Stimulated activated CD4-positive, alpha-beta T cell treated with anti-CD3 and anti-CD28 coated beads, Interleukin-2, amount 100 ng/mL, for 24 hours (primary cell): ENCODE data around the gene GPR17.

Experiments
- DNase-seq, 2 donors: peaks; one replicate each; pipeline ENCODE4 v3.0.0-alpha.2; 2020

Gene GPR17

DNA sequence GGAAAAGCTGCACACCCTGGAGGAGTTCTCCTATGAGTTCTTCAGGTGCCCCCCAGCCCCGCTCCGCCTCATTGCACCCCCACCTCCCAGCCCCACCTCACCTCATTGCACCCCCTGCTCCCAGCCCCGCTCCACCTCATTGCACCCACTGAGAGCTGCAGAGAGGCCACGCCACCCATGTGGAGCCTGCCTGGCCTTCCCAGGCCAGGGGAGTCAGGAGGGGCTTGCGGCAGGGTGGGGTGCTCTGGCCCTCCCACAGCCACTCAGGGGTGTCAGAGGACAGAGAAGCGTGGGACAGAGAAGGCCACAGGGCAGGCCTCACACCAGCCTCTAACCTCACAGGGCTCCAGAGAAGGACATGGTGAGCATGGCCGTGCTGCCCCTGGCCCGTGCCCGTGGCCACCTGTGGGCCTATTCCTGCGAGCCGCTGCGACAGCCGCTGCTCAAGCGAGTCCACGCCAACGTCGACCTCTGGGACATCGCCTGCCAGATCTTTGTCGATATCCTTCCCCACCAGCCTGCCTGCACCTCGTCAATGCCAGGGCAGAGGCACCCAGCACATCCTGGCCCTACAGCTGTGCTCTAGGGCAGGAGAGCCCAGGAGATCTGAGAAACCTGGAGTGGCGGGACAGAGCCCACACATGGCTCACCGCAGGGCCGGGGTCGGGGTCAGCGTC, 15.0 kb upstream of the GPR17 start:
- DNase-seq = no peak

DNA sequence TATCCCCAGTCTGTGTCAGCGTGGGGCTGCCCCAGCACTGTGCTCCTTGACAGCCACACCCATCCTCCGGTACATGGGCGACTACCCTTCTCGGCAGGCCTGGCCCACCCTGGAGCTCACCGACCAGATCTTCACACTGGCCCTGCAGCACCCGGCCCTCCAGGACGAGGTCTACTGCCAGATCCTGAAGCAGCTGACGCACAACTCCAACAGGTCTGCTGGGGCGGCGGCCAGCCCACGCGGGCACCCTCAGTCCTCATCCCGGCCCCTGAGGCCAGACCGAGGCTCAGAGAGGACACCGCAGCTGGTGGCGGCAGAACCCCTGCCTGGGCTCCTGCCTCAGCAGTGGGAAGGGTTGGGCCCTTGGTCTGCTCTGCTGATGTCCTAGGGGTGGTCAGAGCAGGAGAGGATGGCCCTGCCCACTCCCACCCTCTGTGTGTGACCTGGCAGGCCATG, 14.4 kb upstream of the GPR17 start:
- no peak for DNase-seq

DNA sequence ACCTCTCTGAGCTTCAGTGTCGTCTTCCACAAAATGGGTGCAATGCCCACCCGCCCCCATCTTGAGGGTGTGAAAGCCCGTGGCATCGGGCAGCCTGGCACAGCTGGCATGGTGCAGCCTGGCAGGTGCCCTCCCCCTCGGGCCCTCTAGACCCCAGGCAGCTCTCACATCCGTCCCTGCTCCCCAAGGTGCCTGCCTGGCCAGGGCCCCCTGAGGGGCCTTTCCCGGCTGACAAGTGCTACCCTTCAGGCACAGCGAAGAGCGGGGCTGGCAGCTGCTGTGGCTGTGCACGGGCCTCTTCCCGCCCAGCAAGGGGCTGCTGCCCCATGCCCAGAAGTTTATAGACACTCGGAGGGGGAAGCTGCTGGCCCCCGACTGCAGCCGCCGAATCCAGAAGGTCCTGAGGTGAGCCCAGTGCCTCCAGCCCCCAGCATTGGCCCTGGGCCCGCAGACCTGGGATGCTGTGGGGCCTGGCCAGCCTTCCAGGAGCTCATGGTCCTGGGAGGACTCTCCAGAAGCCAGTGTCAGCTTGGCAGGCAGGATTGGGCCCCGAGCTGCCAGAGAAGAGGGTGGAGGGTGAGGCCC, 13.9 kb upstream of the GPR17 start:
- no peak for DNase-seq

DNA sequence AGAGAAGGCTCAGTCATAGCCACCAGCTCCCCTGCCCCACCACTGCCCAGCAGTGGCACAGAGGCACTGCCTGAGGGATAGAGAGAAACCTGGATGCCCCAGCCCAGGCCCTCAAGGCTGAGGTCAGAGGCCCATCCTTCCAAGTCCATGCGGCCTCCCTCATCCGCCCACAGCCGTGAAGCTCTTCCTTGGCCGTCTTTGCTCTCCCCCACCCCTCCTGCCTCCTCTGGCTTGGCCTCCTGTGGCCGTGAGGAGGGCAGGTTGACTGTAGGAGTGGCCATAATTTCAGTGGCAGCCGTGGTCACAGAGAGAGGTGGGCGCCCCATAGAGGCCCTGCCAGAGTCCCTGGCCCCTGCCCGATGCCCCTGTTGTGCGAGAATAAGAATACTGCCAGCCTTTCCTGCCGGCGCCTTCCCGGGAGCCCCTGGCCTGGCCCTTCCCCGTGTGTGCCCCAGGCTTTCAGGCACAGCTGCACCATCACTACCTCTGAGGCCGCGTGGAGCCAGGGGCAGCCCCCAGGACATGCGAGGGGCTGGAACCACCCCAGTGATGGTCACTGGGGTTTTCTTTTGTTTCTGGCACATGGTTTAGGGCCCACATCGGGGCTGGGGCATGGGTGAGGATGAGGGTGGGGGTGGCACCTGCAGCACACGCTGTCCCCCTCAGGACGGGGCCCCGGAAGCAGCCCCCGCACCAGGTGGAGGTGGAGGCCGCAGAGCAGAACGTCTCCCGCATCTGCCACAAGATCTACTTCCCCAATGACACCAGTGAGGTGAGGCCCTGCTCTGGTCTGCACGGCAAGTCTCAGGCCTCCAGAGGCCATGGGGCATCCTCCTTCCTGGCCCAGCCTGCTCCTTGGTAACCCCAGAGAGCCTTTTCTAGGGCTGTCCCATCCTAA, 13.1 kb upstream of the GPR17 start:
- no peak for DNase-seq

DNA sequence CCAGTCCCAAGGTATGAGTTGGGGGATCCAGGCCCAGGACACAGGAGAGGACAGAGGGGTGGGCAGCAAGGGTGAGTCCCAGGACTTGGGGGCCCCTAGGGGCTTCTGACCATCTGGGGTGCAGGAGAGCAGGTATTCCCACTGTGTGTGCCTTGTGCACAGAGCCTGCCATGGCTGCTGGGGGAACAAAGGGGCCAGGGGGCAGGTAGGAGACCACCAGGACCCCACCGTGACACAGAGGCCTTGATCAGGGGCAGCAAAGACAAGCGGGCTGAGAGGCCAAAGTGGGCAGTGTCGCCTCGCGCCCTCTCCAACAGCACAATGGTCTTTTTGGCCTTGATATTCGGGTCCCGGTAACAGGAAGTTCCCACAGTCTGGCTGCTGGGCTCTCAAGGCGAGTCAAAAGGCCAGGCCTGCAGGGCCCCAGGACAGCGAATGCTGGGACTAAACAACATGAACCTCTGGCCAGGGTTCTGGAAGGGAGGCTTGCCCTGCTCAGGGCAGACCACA, 12.3 kb upstream of the GPR17 start:
- DNase-seq = no peak

DNA sequence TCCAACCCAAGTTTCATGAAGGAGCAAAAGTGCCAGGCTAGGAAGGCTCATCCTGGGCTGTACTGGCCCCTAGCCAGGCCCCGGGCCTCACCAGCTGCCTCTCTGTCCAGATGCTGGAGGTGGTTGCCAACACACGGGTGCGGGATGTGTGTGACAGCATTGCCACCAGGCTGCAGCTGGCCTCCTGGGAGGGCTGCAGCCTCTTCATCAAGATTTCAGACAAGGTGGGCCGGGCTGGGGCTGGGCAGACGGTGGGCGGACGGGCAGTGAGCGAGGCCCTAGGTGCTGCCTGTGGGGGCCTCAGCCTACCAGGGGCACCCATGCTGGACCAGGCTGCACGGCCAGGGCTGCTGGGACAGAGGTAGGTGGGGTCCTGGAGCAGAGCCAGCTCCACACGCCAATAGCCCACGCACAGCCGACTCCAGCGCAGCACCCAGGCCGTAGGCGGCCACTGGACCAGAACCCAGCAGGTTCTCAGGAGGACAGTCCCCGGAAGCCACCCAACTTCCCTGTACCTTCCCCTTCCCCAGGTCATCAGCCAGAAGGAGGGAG, 11.8 kb upstream of the GPR17 start:
- DNase-seq = no peak

DNA sequence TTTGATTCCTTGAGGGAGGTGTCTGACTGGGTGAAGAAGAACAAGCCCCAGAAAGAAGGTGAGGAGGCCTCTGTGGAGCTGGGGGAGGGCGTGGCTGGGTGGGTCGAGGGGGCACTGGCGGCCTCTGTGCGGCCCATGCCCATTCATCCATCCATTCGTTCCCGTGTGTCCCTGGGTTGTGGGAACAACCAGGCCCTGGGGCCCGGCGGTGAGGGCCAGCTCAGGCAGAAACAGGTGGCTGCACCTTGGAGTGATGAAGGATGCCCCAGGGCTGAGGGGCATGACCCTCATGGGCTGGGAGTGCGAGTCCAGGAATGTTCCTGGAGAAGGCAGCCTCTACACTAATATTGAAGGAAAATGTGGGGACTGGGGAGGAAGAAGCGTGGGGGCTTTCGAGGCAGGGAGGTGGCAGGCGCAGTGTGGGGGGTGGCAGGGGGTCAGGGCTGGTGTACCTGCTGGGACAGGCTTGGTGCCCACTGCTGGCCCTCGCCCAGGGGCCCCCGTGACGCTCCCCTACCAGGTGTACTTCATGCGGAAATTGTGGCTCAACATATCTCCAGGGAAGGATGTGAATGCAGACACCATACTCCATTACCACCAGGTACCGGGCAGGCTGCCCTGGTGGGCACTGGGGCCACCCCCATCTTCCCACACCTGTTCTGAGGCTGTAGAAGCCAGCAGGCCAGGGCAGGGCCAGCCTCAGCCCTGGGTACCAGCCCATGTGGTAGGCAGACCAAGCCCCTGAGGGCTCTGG, 11.2 kb upstream of the GPR17 start:
- DNase-seq = no peak

DNA sequence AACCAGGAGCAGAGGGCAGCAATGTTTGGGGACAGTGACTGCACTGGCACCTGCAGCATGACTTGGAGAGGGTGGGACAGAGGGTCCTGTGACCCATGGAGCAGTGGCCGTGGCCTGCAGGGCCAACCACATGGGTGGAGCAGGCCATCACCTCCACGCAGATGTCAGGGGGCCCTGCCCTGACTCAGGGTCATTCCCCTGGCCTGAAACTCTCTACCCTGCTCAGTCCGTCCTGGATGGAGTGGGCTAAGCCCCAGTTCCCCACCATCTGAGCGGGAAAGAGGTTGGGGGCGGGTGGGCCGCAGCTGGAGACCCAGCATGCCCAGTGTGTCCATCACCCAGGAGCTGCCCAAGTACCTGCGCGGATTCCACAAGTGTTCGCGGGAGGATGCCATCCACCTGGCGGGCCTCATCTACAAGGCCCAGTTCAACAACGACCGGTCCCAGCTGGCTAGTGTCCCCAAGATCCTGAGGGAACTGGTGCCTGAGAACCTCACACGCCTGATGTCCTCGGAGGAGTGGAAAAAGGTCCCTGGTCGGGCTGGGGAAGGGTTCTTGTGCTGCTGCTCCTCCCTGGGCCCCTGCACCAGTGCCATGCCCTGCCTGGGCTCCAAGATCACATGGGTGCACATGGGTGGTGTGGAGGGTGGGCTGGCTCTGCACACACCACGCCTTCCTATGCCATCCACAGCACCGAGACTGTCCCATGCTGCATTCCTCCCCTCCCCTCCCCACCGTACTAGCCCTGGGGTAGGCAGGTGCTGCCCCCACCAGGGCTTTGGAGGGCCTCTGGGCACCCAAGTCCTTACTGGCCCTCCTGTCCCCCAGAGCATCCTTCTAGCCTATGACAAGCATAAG, 10.3 kb upstream of the GPR17 start:
- DNase-seq = no peak

DNA sequence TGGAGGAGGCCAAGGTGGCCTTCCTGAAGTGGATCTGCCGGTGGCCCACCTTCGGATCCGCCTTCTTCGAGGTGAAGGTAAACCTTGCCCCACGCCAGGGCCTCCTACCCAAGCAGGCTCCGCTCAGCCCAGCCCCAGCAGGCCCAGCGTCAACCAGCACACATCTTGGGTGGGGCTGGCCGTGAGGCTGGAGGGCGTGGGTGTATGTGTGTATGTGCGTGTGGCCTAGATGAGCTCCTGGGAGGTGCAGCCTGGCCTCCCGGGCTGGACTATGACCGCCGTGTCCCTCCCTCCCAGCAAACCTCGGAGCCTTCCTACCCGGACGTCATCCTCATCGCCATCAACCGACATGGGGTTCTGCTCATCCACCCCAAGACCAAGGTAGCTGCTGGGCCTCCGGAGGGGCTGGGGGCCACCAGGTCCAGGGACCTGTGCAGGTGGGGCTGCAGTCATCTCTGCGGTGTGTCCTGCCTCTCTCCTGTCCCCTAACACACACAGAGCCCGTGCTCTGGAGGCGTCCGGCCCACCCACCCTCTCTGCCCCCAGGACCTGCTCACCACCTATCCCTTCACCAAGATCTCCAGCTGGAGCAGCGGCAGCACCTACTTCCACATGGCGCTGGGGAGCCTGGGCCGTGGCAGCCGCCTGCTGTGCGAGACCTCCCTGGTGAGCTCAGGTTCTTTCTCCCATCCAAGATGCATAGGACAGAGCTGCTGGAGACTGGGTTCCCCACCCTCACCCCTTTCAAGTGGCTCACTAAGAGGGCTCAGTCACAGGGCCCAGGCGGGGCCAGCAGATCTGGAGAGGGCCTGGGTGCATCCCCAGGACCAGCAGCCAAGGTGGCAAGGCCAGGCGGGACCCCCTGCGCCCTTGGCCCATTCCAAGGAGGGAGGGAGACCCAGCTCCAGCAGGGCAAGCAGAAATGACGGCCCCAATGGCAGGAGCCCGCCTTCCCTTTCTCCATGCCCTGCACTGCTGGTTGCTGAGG, 9.4 kb upstream of the GPR17 start:
- DNase-seq = no peak

DNA sequence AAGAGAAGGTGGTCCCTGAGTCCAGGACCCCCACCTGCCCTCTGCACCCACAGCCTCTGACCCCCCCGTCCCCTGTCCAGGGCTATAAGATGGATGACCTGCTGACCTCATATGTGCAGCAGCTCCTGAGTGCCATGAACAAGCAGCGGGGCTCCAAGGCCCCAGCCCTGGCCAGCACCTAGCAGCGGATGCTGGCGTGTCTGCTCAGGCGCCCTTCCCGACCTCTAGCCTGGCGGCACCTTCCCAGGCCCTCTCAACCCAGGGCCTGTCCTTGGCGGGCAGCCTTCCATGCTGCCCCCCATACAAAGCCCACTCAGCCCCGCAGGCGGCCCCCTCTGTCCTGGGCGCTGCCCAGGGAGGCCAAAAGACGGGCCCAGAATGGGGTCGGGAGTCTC, 8.7 kb upstream of the GPR17 start:
- no peak for DNase-seq

DNA sequence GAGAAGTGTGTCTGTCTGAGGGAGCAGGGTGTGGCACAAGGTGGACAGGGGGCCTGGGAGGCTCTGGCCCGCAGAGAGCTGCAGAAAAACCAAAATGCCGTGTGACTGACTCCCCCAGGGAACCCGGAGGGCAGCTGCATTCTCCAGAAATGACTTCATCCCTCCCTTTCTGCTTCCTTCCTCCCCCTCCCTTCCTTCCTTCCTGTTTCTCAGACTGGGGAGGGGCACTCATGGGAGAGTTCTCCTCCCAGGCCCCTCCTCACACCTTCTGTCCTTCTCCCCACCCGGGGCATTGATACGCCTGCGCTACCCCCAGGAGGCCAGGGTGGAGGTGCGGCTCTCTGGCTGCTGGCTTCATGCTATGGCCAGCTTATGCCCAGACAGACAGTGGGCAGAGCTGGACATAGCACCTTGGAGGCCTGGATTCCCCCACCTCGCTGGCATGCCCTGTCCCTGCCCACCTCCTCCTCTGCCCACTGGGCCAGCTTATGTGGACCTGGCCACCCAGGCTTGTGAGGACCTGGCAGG, 8.2 kb upstream of the GPR17 start:
- DNase-seq = no peak

DNA sequence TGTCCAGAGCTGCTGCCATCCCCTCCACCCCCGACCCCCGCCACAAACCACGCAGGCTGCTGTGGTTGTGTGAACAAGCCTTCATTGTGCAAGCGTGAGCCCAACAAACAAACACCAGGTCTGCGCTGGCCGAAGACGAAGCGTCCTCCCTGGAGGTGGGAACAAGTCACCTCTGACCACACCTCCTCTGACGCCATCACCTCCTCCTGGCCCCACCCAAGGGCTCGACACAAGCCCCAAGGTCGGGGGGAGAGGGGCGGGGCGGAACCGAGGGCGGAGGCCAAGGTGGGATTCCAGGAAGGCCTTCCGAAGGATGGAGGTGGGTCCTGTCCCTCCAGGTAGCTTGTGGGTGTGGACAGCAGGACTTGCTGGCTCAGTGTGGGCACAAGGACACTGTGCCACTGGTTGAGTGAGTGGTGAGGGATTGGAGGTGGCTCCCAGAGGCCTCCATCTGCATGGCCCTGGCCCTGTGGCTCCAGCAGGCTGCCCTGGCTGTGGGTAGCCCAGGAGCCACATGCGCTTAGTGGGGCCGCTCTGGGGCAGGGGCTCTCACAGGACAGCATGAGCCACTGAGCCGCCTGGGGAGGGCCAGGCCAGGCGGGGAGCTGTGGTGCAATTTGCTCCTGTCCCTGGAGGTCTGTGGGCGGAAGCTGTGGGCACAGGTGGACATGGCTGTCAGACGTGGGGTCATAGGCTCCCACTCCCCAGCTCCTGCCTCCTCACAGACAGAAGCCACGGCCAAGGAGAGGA, 7.4 kb upstream of the GPR17 start:
- DNase-seq = no peak

DNA sequence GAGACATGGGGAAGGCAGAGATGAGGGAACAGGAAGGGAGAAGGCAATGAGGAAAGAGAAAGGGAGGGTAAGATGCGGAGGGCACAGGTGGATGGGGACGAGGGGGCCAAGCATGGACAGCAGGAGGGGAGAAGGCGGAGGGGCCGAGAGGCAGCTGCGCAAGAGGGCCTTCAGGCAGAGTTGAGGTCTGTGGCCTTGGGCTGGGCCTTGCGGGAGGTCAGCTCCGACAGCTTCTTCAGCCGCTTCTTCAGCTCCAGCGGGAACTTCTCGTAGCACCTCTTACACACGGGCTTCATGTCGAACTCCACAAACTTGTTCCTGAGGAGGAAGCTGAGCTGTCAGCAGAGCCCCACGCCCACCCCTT, 6.9 kb upstream of the GPR17 start:
- DNase-seq = no peak

DNA sequence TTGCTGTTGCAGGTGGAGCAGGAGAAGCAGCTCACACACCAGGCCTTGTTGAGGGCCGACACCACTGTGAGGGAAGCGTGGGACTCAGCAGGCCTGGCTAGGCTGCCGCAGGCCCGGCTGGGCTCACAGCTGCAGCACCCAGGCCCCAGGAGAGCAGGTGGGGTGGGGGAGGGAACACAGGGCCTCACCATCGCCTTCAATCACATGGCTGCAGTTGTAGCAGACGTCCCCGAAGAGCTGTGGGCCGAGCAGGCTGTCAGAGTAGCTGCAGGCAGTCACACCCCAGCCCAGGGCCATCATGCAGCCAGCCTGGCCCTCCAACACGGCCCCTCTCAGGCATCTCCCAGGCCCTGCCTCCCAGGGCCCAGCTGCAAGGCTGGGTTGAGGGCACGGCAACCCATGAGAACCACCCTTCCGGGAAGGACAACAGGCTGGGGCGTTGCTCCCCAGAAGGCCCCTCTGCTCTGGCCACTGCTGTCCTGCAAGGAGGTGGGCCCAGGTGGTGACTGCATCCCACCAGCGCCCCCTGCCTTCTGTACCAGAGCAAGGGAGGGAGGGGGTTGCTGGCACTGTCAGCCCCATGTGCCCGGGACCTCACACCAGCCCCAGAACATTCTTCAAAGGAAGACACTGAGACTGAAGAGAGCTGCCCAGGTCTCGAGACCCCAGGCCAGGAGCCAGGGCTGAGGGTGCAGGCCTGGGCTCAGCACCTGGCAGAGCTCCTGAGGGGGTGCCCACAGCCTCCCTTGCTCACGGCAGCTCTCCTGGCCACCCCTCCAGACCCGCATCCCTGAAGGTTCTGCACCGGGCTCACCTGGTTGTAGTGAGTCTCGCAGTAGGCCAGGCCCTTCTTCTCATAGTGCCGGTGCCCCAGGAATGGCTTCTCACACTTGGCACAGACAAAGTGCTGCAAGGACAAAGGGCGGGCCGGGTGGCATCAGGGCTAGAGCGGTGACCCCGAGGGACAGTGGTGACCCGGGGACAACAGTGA, 5.6 kb upstream of the GPR17 start:
- peak; percentile 42 to 48 for DNase-seq

DNA sequence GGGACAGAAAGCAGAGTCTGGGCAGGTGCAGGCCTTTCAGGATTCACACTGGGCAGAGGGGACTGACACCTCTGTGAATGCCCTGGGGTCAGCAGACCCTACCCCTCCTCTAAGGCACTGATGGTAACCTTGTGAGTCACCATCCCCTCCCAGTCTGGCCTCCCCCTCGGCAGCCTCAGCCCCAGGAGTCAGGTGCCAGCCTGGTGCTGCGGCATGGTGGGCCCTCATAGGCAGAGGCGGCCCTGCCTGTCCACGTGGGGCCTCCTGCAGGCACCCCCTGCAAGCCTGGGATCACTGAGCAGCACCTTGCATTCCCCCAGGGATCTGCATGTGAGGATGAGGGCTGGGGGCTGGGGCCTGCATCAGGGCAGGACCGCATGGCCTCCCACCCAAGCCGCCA, 4.8 kb upstream of the GPR17 start:
- peak in 1 of 2 donors; percentile 30 for DNase-seq

DNA sequence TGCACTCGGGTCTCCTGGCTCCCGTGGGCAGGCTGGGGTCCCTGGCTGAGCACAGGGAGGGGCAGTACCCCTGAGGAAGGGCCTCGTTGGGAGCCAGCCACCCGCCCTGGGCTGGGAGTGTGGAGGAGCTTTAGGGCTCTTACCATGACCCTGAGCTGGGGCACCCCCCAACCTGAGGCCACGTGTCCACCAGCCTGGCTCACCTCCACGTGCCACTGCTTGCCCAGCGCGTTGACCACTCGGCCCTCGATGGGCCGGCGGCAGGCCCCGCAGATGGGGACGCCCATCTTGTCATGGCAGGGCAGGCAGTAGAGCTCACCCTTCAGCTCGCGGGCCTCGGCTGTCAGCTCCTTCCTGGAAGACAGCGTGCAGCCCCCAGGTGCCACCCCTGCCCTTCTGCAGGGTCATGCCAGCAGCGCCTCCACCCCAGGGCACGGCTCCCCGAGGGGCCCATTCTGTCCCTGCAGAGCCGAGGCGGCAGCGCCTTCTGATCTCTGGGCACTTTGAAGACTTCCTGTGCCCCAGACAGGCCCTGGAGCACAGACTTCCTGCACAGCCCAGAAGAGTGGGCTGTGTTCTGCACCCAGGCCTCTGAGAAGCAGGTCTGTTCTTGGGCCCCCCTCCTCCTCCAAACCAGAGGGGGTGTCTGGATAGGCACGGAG, 4.0 kb upstream of the GPR17 start:
- DNase-seq = peak; percentile 45 to 49

DNA sequence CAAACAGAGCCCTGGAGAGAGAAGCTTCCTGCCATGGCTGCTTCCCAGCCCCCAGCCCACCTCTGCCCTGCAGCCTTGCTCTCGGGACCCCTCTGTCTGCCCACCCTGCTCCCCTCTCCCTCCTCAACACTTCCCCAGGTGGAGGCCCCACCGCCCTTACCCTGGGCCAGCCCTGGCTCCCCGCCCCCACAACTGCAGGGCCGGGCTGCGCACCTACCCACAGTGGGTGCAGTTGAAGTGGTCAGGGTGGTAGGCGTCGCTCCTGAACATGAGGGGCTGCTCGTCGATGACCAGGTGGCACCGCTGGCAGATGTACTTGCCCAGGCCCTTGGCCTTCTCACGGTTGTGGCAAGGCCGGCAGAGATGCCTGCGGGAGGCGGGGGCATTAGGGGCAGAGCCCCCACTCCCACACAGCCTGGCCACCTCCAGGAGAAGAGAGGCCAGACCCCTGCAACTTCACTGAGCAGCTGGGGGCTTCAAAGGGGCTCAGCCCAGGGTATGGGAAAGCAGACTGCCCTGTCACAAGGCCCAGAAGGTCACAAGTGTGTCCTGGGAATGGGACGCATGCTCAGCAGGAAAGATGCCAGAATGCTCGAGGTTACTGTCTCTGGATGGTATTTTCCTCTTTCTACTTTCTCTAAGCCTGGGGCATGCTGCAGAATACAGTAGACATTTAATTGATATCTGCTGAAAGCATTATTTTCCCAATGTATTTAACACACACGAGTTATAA, 3.1 kb upstream of the GPR17 start:
- DNase-seq = no peak
